Endodermal cell (in vitro differentiated cells): ENCODE results near the gene CUX1. TPM values are rescaled to one million over a fixed set of nuclear protein-coding genes. Genes with fewer than 3 reads are reported as not detected.

Source experiments
- DNase-seq: peaks from one replicate; pipeline ENCODE4 v3.0.0-alpha.2; 2017
- H3K27ac ChIP-seq: 2 replicates; pipeline ENCODE4 v1.5.1; 2013; ENCODE audit warnings: mild to moderate bottlenecking, low read depth, low read length, moderate library complexity
- H3K27me3 ChIP-seq: 2 replicates; pipeline ENCODE4 v1.6.1; 2013; ENCODE audit warnings: mild to moderate bottlenecking, low read length, moderate library complexity; ENCODE audit not compliant: insufficient read depth, control insufficient read depth, poor library complexity, severe bottlenecking
- H3K36me3 ChIP-seq: 2 replicates; pipeline ENCODE4 v1.7.0; 2013; ENCODE audit warnings: mild to moderate bottlenecking, low read length, moderate library complexity; ENCODE audit not compliant: control insufficient read depth, insufficient read depth
- H3K4me1 ChIP-seq: one replicate; pipeline ENCODE4 v1.7.0; 2013; ENCODE audit warnings: low read length; ENCODE audit not compliant: control insufficient read depth, insufficient read depth
- H3K4me3 ChIP-seq: 2 replicates; pipeline ENCODE4 v1.5.1; 2013; ENCODE audit warnings: mild to moderate bottlenecking, low read length, moderate library complexity
- H3K9ac ChIP-seq: 2 replicates; pipeline ENCODE4 v1.6.1; 2013; ENCODE audit warnings: mild to moderate bottlenecking, low read length, moderate library complexity; ENCODE audit not compliant: poor library complexity, severe bottlenecking; ENCODE audit errors: extremely low read depth
- H3K9me3 ChIP-seq: 2 replicates; pipeline ENCODE4 v1.6.1; 2013; ENCODE audit warnings: mild to moderate bottlenecking, low read length, moderate library complexity; ENCODE audit not compliant: control insufficient read depth
- H3K27ac Mint-ChIP-seq: 2 replicates; pipeline ENCODE4 v1.8.0; 2020; ENCODE audit warnings: mixed read lengths
- H3K27me3 Mint-ChIP-seq: 2 replicates; pipeline ENCODE4 v1.8.0; 2021; ENCODE audit warnings: mild to moderate bottlenecking, mixed read lengths; ENCODE audit not compliant: insufficient read depth
- H3K36me3 Mint-ChIP-seq: 2 replicates; pipeline ENCODE4 v1.8.0; 2020; ENCODE audit warnings: low read depth, mixed read lengths
- H3K4me1 Mint-ChIP-seq: 2 replicates; pipeline ENCODE4 v1.8.0; 2020; ENCODE audit warnings: mixed read lengths
- H3K4me3 Mint-ChIP-seq: 2 replicates; pipeline ENCODE4 v1.8.0; 2020; ENCODE audit warnings: mild to moderate bottlenecking, moderate library complexity, mixed read lengths
- H3K9me3 Mint-ChIP-seq: 2 replicates; pipeline ENCODE4 v1.8.0; 2020; ENCODE audit warnings: mild to moderate bottlenecking, mixed read lengths
- CTCF ChIP-seq: fragments of 200-600 bp; sonication (generic); conservative IDR thresholded peaks from 2 replicates; pipeline ENCODE4 v1.5.0; 2021; ENCODE audit warnings: antibody characterized with exemption, mild to moderate bottlenecking
- WGBS, 2 experiments: methylation state at CpG; one replicate each; pipeline versions ENCODE4 v1.1.5 to v1.1.7; 2013; ENCODE audit warnings: missing lambda C conversion rate in 2 of 2, mixed read lengths in 1 of 2; ENCODE audit not compliant: insufficient coverage in 1 of 2, insufficient read length in 1 of 2; 5-methylcytosine and 5-hydroxymethylcytosine counted together
- total RNA-seq, 2 donors: library from RNA; stranded (reverse); fragmentation: NEBNext Ultra II Directional in 1 of 2; extraction: Animal tissue kit (Norgen Biotek cat#: 25700) in 1 of 2; gene quantifications; 2 replicates in 1 of 2; 3 replicates in 1 of 2; pipeline ENCODE4 v1.2.1, GENCODE V29; 2021

Gene CUX1
- total RNA-seq, 2 donors from 2014 or later: 85.1 to 108 TPM

DNA sequence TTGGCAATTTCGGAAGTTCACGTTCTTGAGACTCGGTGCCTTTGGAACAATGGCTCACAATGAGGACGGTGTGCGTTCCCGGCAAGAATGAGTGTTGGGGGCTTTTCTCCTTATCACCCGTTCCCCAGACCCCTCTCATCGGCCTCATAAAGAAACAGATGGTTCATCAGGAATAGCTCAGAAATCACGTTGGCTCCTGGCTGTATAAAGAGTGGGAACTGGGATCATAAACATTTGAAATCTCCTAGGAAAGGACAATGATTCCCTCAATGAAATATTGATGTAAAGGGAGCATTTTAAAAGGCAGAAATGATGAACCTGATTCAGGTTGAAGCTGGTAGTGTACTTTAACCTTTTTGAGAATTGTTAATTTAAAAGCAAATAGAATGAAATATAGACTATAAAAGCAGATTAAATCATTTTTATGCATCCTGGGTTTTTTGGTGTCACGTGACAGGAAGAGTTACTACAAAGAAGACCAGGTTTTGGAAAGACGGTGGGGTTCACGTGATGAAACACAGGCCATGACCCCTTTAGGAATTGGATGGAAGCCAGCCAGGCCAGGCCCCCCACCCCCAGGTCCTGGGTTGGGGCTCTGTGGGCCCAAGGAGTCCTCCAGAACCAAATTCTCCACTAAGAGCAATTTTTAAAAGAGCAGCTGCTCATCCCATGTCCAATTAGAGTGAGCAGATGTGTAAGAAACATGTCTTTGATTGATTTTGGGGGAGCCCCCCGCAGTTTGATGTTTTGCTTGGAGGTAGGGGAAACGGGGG lies 63.0 kb downstream of the CUX1 start:
- 94 to 97% methylated on average over 11 to 14 of the region's 14 CpGs for WGBS, 2 experiments

GRCh38 chr7:101882005-101882421 lies 64.6 kb downstream of the CUX1 start:
- Mint-ChIP-seq H3K4me3 (no peak overlapping the region), H3K9me3 (no peaks in the 10 kb centered on the region), H3K27me3 (no peaks in the 10 kb centered on the region), H3K27ac (peak overlapping the region; percentile 85), H3K36me3 (peaks cover 5% of the 10 kb centered on the region), H3K4me1 (peaks cover 49% of the 10 kb centered on the region)
- Histone ChIP-seq H3K27me3 (no peaks in the 10 kb centered on the region), H3K4me1 (peaks cover 18% of the 10 kb centered on the region), H3K4me3 (no peak overlapping the region), H3K9me3 (no peaks in the 10 kb centered on the region), H3K9ac (no peak overlapping the region), H3K27ac (no peak overlapping the region), H3K36me3 (no peaks in the 10 kb centered on the region)
- DNase-seq: no peak
- 89 to 96% methylated on average over 4 to 7 of the region's 7 CpGs for WGBS, 2 experiments
- no peak for TF ChIP-seq CTCF

More for the DNA sequence above, 63.0 kb downstream of the CUX1 start:
- H3K27me3 ChIP-seq: no peaks in the 10 kb centered on the region
- TF ChIP-seq CTCF: no peak
- H3K9ac ChIP-seq: no peak overlapping the region
- H3K4me1 Mint-ChIP-seq: peaks cover 52% of the 10 kb centered on the region
- H3K27ac ChIP-seq: no peak overlapping the region
- H3K36me3 ChIP-seq: no peaks in the 10 kb centered on the region
- no peaks in the 10 kb centered on the region for H3K9me3 Mint-ChIP-seq
- peaks cover 7% of the 10 kb centered on the region for H3K36me3 Mint-ChIP-seq
- no peak for DNase-seq
- peak overlapping the region; percentile 84 for H3K27ac Mint-ChIP-seq
- H3K4me3 ChIP-seq: no peak overlapping the region
- H3K9me3 ChIP-seq: no peaks in the 10 kb centered on the region
- no peaks in the 10 kb centered on the region for H3K27me3 Mint-ChIP-seq
- H3K4me1 ChIP-seq: peaks cover 18% of the 10 kb centered on the region
- no peak overlapping the region for H3K4me3 Mint-ChIP-seq

DNA sequence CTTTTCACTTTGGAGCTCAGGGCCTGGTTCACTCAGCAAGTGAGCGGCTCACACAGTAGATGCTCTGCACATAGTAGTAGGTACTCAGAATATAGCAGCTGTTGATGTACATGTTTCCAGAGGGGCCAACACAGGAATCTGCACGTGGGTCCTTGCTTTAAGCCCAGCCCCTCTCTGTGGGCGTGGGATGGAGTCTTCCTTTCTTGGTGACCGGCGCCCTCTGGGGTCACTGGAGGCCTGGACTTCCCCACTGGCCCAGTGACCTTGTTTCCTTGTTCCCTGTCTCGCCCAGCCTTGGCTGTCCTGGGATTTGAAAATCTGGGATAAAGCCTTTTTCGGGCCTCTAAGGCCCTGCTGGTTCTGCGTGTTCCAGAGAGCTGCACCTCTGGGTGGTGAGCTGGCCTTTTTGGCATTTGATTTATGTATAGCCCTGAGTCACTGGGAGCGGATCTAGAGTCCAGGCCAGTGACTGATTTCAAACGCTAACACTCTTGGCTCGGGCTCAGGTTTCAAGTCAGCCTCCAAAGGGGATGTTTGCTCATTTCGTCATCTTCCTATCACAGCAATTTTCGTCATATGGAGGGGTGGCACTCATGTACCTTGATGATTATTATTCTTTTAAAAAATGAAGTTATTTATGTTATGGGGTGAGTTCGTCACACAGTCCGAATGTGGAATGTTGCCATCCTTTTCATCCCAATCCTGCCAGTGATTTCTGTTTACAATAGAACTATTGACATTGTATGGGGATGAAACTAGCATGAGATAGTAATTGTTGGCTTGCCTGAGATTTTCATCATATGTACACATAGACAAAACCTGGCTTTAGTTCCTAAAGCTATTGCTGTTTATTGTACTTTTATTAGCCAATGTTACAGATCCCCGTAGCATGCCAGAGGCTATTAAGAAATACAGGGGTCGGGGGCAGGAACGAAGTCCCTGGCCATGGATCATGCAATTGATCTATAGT lies 65.5 kb downstream of the CUX1 start:
- peak; percentile 56 for TF ChIP-seq CTCF
- Histone ChIP-seq H3K36me3 (no peaks in the 10 kb centered on the region), H3K9ac (peak overlapping the region; percentile 25), H3K9me3 (no peaks in the 10 kb centered on the region), H3K27me3 (no peaks in the 10 kb centered on the region), H3K27ac (peak overlapping the region; percentile 59), H3K4me3 (no peak overlapping the region), H3K4me1 (peaks cover 18% of the 10 kb centered on the region)
- no peaks in the 10 kb centered on the region for H3K9me3 Mint-ChIP-seq
- H3K36me3 Mint-ChIP-seq: peaks cover 5% of the 10 kb centered on the region
- peaks cover 42% of the 10 kb centered on the region for H3K4me1 Mint-ChIP-seq
- peak overlapping the region; percentile 85 for H3K27ac Mint-ChIP-seq
- H3K27me3 Mint-ChIP-seq: no peaks in the 10 kb centered on the region
- DNase-seq: peak; percentile 80
- 62 to 81% methylated on average over 7 to 18 of the region's 18 CpGs for WGBS, 2 experiments
- no peak overlapping the region for H3K4me3 Mint-ChIP-seq
